GM12892 (cell line): Measurements from ENCODE around the gene ACTL6B.

Experiments used
- POLR2A ChIP-seq: IDR thresholded peaks from 2 replicates; pipeline ENCODE4 v1.6.1; 2011; ENCODE audit warnings: low read depth, low read length, control low read depth
- TAF1 ChIP-seq: IDR thresholded peaks from 2 replicates; pipeline ENCODE4 v1.6.1; 2011; ENCODE audit warnings: low read depth, mild to moderate bottlenecking, control low read depth, low read length, borderline replicate concordance

- TF ChIP-seq TAF1 (no peak), POLR2A (no peak)
Observed at GRCh38 chr7:100671353-100672327, 15.4 kb upstream of the ACTL6B start.
